Tibial nerve (tissue), 4 donors: ENCODE data around the gene CIBAR2.

Experiments used
- CTCF ChIP-seq, 5 experiments: fragments of 200-600 bp in 3 of 5; fragments of 450-650 bp in 2 of 5; sonication (generic) in 3 of 5; IDR thresholded peaks; one replicate each; pipeline ENCODE4 v1.5.1; 2016 to 2019; ENCODE audit warnings: antibody characterized with exemption in 5 of 5, mild to moderate bottlenecking in 3 of 5, moderate library complexity in 2 of 5
- EP300 ChIP-seq, 2 donors: sonication (generic); formaldehyde crosslinking; IDR thresholded peaks; one replicate each; pipeline ENCODE4 v1.6.1; 2017; ENCODE audit warnings: antibody characterized with exemption in 2 of 2, mild to moderate bottlenecking in 1 of 2

- TF ChIP-seq CTCF (IDR thresholded peaks at IDR 0.05) = no peak
- TF ChIP-seq EP300 (IDR thresholded peaks at IDR 0.05) = no peak
Measured at GRCh38 chr16:85081765-85082164, 30.5 kb downstream of the CIBAR2 start.
